GM21526 (cell line): ENCODE results near the gene LOXL4.

Experiments
- ATAC-seq: cut with Tn5 transposase; IDR thresholded peaks from one replicate; pipeline ENCODE4 v1.9.1; 2021; ENCODE audit warnings: moderate library complexity; ENCODE audit not compliant: unreplicated experiment, low FRiP score

LOXL4 gene

GRCh38 chr10:98205351-98205750 lies 62.6 kb downstream of the LOXL4 start:
- no peak for ATAC-seq

DNA sequence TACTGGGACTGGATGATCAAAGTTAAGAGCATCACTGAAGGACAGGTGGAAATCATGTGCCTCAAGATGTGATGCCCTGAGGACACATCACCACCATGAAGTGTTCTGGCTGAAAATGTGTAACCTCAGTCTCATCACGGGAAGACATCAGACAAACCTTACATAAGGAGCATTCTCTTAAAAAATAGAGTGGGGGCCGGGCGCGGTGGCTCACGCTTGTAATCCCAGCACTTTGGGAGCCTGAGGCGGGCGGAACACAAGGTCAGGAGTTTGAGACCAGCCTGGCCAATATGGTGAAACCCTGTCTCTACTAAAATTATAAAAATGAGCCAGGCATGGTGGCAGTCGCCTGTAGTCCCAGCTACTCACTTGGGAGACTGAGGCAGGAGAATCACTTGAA lies 65.6 kb downstream of the LOXL4 start:
- ATAC-seq = no peak

- no peak for ATAC-seq
These were observed 66.2 kb downstream of the LOXL4 start for GRCh38 chr10:98201760-98202159.
